CD4-positive, alpha-beta memory T cell (primary cell): ENCODE results near the gene FAM20A. TPM values are rescaled to one million over a fixed set of nuclear protein-coding genes. Genes with fewer than 3 reads are reported as not detected.

Source experiments
- CTCF ChIA-PET: fragments of 350-600 bp; sonication (Branson Sonifier 250); formaldehyde crosslinking; loops from one replicate; lab custom pipeline; 2021; ENCODE audit warnings: inconsistent platforms; ENCODE audit not compliant: partially characterized antibody; lab: Charles Lee
- POLR2A ChIA-PET: fragments of 350-600 bp; sonication (Branson Sonifier 250); formaldehyde crosslinking; loops from one replicate; lab custom pipeline; 2021; ENCODE audit not compliant: partially characterized antibody; lab: Charles Lee
- DNase-seq, 5 donors: peaks; one replicate each; pipeline versions ENCODE4 v3.0.0 to v3.0.0-alpha.2; 2020 to 2022; ENCODE audit warnings: mixed read lengths in 1 of 5
- H3K27ac ChIP-seq: one replicate; pipeline ENCODE4 v1.7.0; 2013; ENCODE audit warnings: low read depth, low read length
- H3K27me3 ChIP-seq: 2 replicates; pipeline ENCODE4 v1.7.0; 2013; ENCODE audit warnings: mild to moderate bottlenecking, low read length, moderate library complexity; ENCODE audit not compliant: insufficient read depth
- H3K36me3 ChIP-seq: 2 replicates; pipeline ENCODE4 v1.7.0; 2013; ENCODE audit warnings: mild to moderate bottlenecking, low read length, moderate library complexity; ENCODE audit not compliant: insufficient read depth
- H3K4me1 ChIP-seq: 2 replicates; pipeline ENCODE4 v1.7.0; 2013; ENCODE audit warnings: mild to moderate bottlenecking, low read length, moderate library complexity; ENCODE audit not compliant: insufficient read depth
- H3K4me3 ChIP-seq, 2 donors: one replicate each; pipeline ENCODE4 v1.7.0; 2013; ENCODE audit warnings: low read length in 2 of 2, mild to moderate bottlenecking in 1 of 2
- H3K9me3 ChIP-seq, 2 donors: one replicate each; pipeline ENCODE4 v1.7.0; 2013; ENCODE audit warnings: low read length in 2 of 2, control low read depth in 1 of 2; ENCODE audit not compliant: control insufficient read depth in 1 of 2
- H3K27ac Mint-ChIP-seq, 7 donors: one replicate each; pipeline ENCODE4 v1.8.0; 2020 to 2021; ENCODE audit warnings: mixed read lengths in 7 of 7, mild to moderate bottlenecking in 6 of 7, inconsistent platforms in 3 of 7, moderate library complexity in 3 of 7
- H3K27me3 Mint-ChIP-seq, 2 donors: one replicate each; pipeline ENCODE4 v1.8.0; 2020 to 2021; ENCODE audit warnings: mixed read lengths in 2 of 2
- H3K36me3 Mint-ChIP-seq, 2 donors: one replicate each; pipeline ENCODE4 v1.8.0; 2020 to 2021; ENCODE audit warnings: mixed read lengths in 2 of 2, inconsistent platforms in 1 of 2, mild to moderate bottlenecking in 1 of 2
- H3K4me1 Mint-ChIP-seq, 4 donors: one replicate each; pipeline ENCODE4 v1.8.0; 2020 to 2021; ENCODE audit warnings: mixed read lengths in 4 of 4, mild to moderate bottlenecking in 1 of 4
- H3K4me3 Mint-ChIP-seq, 8 donors: one replicate each; pipeline ENCODE4 v1.8.0; 2020 to 2021; ENCODE audit warnings: mixed read lengths in 8 of 8, mild to moderate bottlenecking in 7 of 8, moderate library complexity in 6 of 8, inconsistent platforms in 3 of 8
- H3K9me3 Mint-ChIP-seq, 8 donors: one replicate each; pipeline ENCODE4 v1.8.0; 2020 to 2021; ENCODE audit warnings: mixed read lengths in 8 of 8, mild to moderate bottlenecking in 5 of 8, inconsistent platforms in 3 of 8, moderate library complexity in 1 of 8
- intact Hi-C: fragments of 100-400 bp; cut with micrococcal nuclease; formaldehyde crosslinking; loops from one replicate; pipeline ENCODE4 v1.15.1; 2023
- polyA plus RNA-seq, 2 donors: library from polyadenylated mRNA; unstranded; fragments of 300-500 nt; fragmentation: Illumina TruSeq; gene quantifications; one replicate each; pipeline ENCODE4 v1.2.3, GENCODE V29; 2021
- total RNA-seq, 2 experiments: library from RNA; stranded (reverse); gene quantifications; one replicate each; pipeline ENCODE4 v1.2.3, GENCODE V29; 2021

FAM20A gene
- total and polyA plus RNA-seq, 4 experiments from 2014 or later, result 0.08 TPM; not detected in 3

- CTCF ChIA-PET, result no interaction called here
- Mint-ChIP-seq H3K27me3 (peaks cover 12 to 23% of the 10 kb centered on the region in 2 donors), H3K9me3 (peaks cover 2 to 59% (median 38%) of the 10 kb centered on the region in 8 donors), H3K4me1 (no peaks in the 10 kb centered on the region), H3K4me3 (no peak overlapping the region), H3K27ac (no peak overlapping the region), H3K36me3 (peaks cover 6 to 13% of the 10 kb centered on the region in 2 donors)
- POLR2A ChIA-PET, result no interaction called here
- H3K27me3 ChIP-seq, result no peaks in the 10 kb centered on the region
- no peaks in the 10 kb centered on the region for H3K36me3 ChIP-seq
- no peaks in the 10 kb centered on the region for H3K4me1 ChIP-seq
- no peak for DNase-seq
- intact Hi-C loops, result no loop called here
- H3K27ac ChIP-seq, result no peak overlapping the region
- peaks cover 0 to 10% of the 10 kb centered on the region in 2 donors for H3K9me3 ChIP-seq
- H3K4me3 ChIP-seq, result no peak overlapping the region
Measured at GRCh38 chr17:68608515-68609130, 7.5 kb upstream of the FAM20A start.

GRCh38 chr17:68606451-68607307 is 5.5 kb upstream of the FAM20A start:
- no peak overlapping the region for H3K4me3 Mint-ChIP-seq
- peaks cover 27 to 34% of the 10 kb centered on the region in 2 donors for H3K27me3 Mint-ChIP-seq
- intact Hi-C loops, result no loop called here
- Histone ChIP-seq H3K4me1 (no peaks in the 10 kb centered on the region), H3K36me3 (no peaks in the 10 kb centered on the region), H3K27me3 (peaks cover 3% of the 10 kb centered on the region), H3K9me3 (peaks cover 0 to 10% of the 10 kb centered on the region in 2 donors), H3K4me3 (no peak overlapping the region), H3K27ac (no peak overlapping the region)
- H3K9me3 Mint-ChIP-seq, result peaks cover 2 to 56% (median 38%) of the 10 kb centered on the region in 8 donors
- ChIA-PET POLR2A (no interaction called here), CTCF (no interaction called here)
- DNase-seq, result no peak
- no peak overlapping the region for H3K27ac Mint-ChIP-seq
- peaks cover 0 to 8% (median 3%) of the 10 kb centered on the region in 4 donors for H3K4me1 Mint-ChIP-seq
- peaks cover 6 to 13% of the 10 kb centered on the region in 2 donors for H3K36me3 Mint-ChIP-seq

- Mint-ChIP-seq H3K36me3 (peaks cover 4 to 13% of the 10 kb centered on the region in 2 donors), H3K9me3 (peaks cover 2 to 50% (median 36%) of the 10 kb centered on the region in 8 donors), H3K27ac (no peak overlapping the region), H3K4me1 (peaks cover 0 to 11% (median 4%) of the 10 kb centered on the region in 4 donors), H3K4me3 (no peak overlapping the region), H3K27me3 (peaks cover 30 to 36% of the 10 kb centered on the region in 2 donors)
- H3K27ac ChIP-seq, result no peak overlapping the region
- no peak overlapping the region for H3K4me3 ChIP-seq
- H3K36me3 ChIP-seq, result no peaks in the 10 kb centered on the region
- CTCF ChIA-PET, result no interaction called here
- H3K4me1 ChIP-seq, result no peaks in the 10 kb centered on the region
- POLR2A ChIA-PET, result no interaction called here
- intact Hi-C loops, result no loop called here
- no peak for DNase-seq
- peaks cover 5% of the 10 kb centered on the region for H3K27me3 ChIP-seq
- H3K9me3 ChIP-seq, result peaks cover 0 to 10% of the 10 kb centered on the region in 2 donors
Measured at GRCh38 chr17:68605914-68606313, 4.7 kb upstream of the FAM20A start.

GRCh38 chr17:68603656-68604055 is 2.5 kb upstream of the FAM20A start:
- Histone ChIP-seq H3K4me1 (peaks cover 7% of the 10 kb centered on the region), H3K4me3 (no peak overlapping the region), H3K27ac (no peak overlapping the region), H3K9me3 (no peaks in the 10 kb centered on the region), H3K27me3 (peaks cover 8% of the 10 kb centered on the region), H3K36me3 (no peaks in the 10 kb centered on the region)
- Mint-ChIP-seq H3K4me1 (peaks cover 2 to 16% (median 10%) of the 10 kb centered on the region in 4 donors), H3K27ac (no peak overlapping the region), H3K4me3 (peak overlapping the region in 1 of 8 donors; percentile 3), H3K36me3 (peaks cover 0 to 6% of the 10 kb centered on the region in 2 donors), H3K9me3 (peaks cover 2 to 27% (median 15%) of the 10 kb centered on the region in 8 donors), H3K27me3 (peaks cover 39 to 45% of the 10 kb centered on the region in 2 donors)
- DNase-seq, result no peak
- CTCF ChIA-PET, result no interaction called here
- POLR2A ChIA-PET, result no interaction called here
- intact Hi-C loops, result no loop called here

GRCh38 chr17:68603027-68603426 is 1.9 kb upstream of the FAM20A start:
- DNase-seq, result no peak
- Mint-ChIP-seq H3K4me1 (peaks cover 2 to 16% (median 10%) of the 10 kb centered on the region in 4 donors), H3K36me3 (peaks cover 0 to 5% of the 10 kb centered on the region in 2 donors), H3K9me3 (peaks cover 2 to 21% (median 12%) of the 10 kb centered on the region in 8 donors), H3K4me3 (no peak overlapping the region), H3K27me3 (peaks cover 45 to 51% of the 10 kb centered on the region in 2 donors), H3K27ac (no peak overlapping the region)
- H3K9me3 ChIP-seq, result no peaks in the 10 kb centered on the region
- no peaks in the 10 kb centered on the region for H3K36me3 ChIP-seq
- H3K4me3 ChIP-seq, result no peak overlapping the region
- peaks cover 8% of the 10 kb centered on the region for H3K27me3 ChIP-seq
- intact Hi-C loops, result no loop called here
- peaks cover 7% of the 10 kb centered on the region for H3K4me1 ChIP-seq
- H3K27ac ChIP-seq, result no peak overlapping the region
- CTCF ChIA-PET, result no interaction called here
- POLR2A ChIA-PET, result no interaction called here

GRCh38 chr17:68602289-68602688 is 1.1 kb upstream of the FAM20A start:
- no peak for DNase-seq
- Histone ChIP-seq H3K27ac (no peak overlapping the region), H3K9me3 (no peaks in the 10 kb centered on the region), H3K4me3 (no peak overlapping the region), H3K36me3 (no peaks in the 10 kb centered on the region), H3K4me1 (peaks cover 7% of the 10 kb centered on the region), H3K27me3 (peaks cover 8% of the 10 kb centered on the region)
- POLR2A ChIA-PET, result no interaction called here
- no peaks in the 10 kb centered on the region for H3K36me3 Mint-ChIP-seq
- peaks cover 53 to 57% of the 10 kb centered on the region in 2 donors for H3K27me3 Mint-ChIP-seq
- H3K9me3 Mint-ChIP-seq, result peaks cover 2 to 13% (median 5%) of the 10 kb centered on the region in 8 donors
- intact Hi-C loops, result no loop called here
- CTCF ChIA-PET, result interaction anchor here (1.8 kb wide), 1 partner anchor 12 kb away, joined by 3 read pairs; no protein-coding TSS in a partner anchor
- H3K4me3 Mint-ChIP-seq, result peak overlapping the region in 3 of 8 donors; percentile 53 to 69 (median 55)
- H3K4me1 Mint-ChIP-seq, result peaks cover 2 to 16% (median 10%) of the 10 kb centered on the region in 4 donors
- no peak overlapping the region for H3K27ac Mint-ChIP-seq
